HG02852 (cell line): ENCODE results near the gene BFAR.
"Not testable (repeated sequence)": the region's sequence is repeated elsewhere in the genome, so short reads cannot be mapped to it uniquely, and the experiment has no call there.

ENCODE experiments used
- ATAC-seq: cut with Tn5 transposase; IDR thresholded peaks from one replicate; pipeline ENCODE4 v1.9.1; 2021; ENCODE audit warnings: mild to moderate bottlenecking, moderate library complexity; ENCODE audit not compliant: unreplicated experiment

Gene BFAR

GRCh38 chr16:14635395-14636165, 2.8 kb downstream of the BFAR start:
- ATAC-seq = no peak

- ATAC-seq = not testable (repeated sequence)
Observed at GRCh38 chr16:14636179-14636950, 3.6 kb downstream of the BFAR start.

- ATAC-seq = not testable (repeated sequence)
Observed at GRCh38 chr16:14636951-14637240, 4.1 kb downstream of the BFAR start.

- ATAC-seq = no peak
Observed at GRCh38 chr16:14640538-14640937, 7.8 kb downstream of the BFAR start.

GRCh38 chr16:14641206-14641605, 8.5 kb downstream of the BFAR start:
- ATAC-seq = no peak

GRCh38 chr16:14641926-14642325, 9.2 kb downstream of the BFAR start:
- no peak for ATAC-seq

- no peak for ATAC-seq
Observed at GRCh38 chr16:14649816-14650215, 17.1 kb downstream of the BFAR start.

- no peak for ATAC-seq
Observed at GRCh38 chr16:14650629-14651028, 17.9 kb downstream of the BFAR start.

- ATAC-seq = no peak
Observed at GRCh38 chr16:14652726-14653125, 20.0 kb downstream of the BFAR start.

GRCh38 chr16:14658063-14658462, 25.3 kb downstream of the BFAR start:
- ATAC-seq = peak; percentile 83

GRCh38 chr16:14667347-14668266, 34.9 kb downstream of the BFAR start:
- ATAC-seq = no peak

GRCh38 chr16:14668556-14669223, 35.9 kb downstream of the BFAR start:
- no peak for ATAC-seq

GRCh38 chr16:14669776-14670175, 37.0 kb downstream of the BFAR start:
- no peak for ATAC-seq

GRCh38 chr16:14672403-14672971, 39.7 kb downstream of the BFAR start:
- ATAC-seq = peak; percentile 72

GRCh38 chr16:14676633-14677032, 43.9 kb downstream of the BFAR start:
- ATAC-seq = no peak

- no peak for ATAC-seq
Observed at GRCh38 chr16:14677627-14678026, 44.9 kb downstream of the BFAR start.

- no peak for ATAC-seq
Observed at GRCh38 chr16:14678748-14679497, 46.2 kb downstream of the BFAR start.

- not testable (repeated sequence) for ATAC-seq
Observed at GRCh38 chr16:14680396-14680795, 47.6 kb downstream of the BFAR start.

- no peak for ATAC-seq
Observed at GRCh38 chr16:14681115-14681514, 48.4 kb downstream of the BFAR start.

GRCh38 chr16:14682121-14682520, 49.4 kb downstream of the BFAR start:
- ATAC-seq = no peak
